Lower leg skin (tissue), 4 donors: ENCODE measurements around the gene ZNF799. TPM values are rescaled to one million over a fixed set of nuclear protein-coding genes. Genes with fewer than 3 reads are reported as not detected.
"Not testable (repeated sequence)": the region's sequence is repeated elsewhere in the genome, so short reads cannot be mapped to it uniquely, and the experiment has no call there.

Source experiments
- DNase-seq, 2 donors: peaks; one replicate each; pipeline ENCODE4 v3.0.0-alpha.2; 2019; ENCODE audit warnings: low spot score in 2 of 2
- H3K4me3 ChIP-seq: fragments of 200-600 bp; sonication (generic); 2 replicates; pipeline ENCODE4 v1.5.1; 2017; ENCODE audit warnings: mild to moderate bottlenecking, low read depth; ENCODE audit not compliant: poor library complexity, severe bottlenecking
- POLR2A ChIP-seq, 2 donors: fragments of 450-650 bp; IDR thresholded peaks; one replicate each; pipeline ENCODE4 v1.6.1; 2016 to 2017; ENCODE audit warnings: antibody characterized with exemption in 2 of 2, mild to moderate bottlenecking in 1 of 2, moderate library complexity in 1 of 2
- WGBS, 2 donors: methylation state at CpG; one replicate each; pipeline ENCODE4 v1.1.5; 2018; 5-methylcytosine and 5-hydroxymethylcytosine counted together
- intact Hi-C: fragments of 100-400 bp; cut with DNase I; formaldehyde crosslinking; loops from one replicate; pipeline ENCODE4 v1.15.0; 2023; ENCODE audit warnings: low total_unique reads
- total RNA-seq, 4 donors: library from RNA; depleted of rRNA; stranded (reverse); fragments of >200 nt; gene quantifications; one replicate each; pipeline ENCODE4 v1.1.0, GENCODE V29; 2016
- TF ChIP-seq, protein P1 (sequence below), 3 donors: fragments of 450-650 bp; IDR thresholded peaks; one replicate each; pipeline ENCODE4 v1.5.1; 2016; ENCODE audit warnings: antibody characterized with exemption in 3 of 3, mild to moderate bottlenecking in 3 of 3, moderate library complexity in 2 of 3

Gene ZNF799
- total RNA-seq, 4 donors from 2014 or later: 3.1 to 5.4 (median 4.3) TPM

DNA sequence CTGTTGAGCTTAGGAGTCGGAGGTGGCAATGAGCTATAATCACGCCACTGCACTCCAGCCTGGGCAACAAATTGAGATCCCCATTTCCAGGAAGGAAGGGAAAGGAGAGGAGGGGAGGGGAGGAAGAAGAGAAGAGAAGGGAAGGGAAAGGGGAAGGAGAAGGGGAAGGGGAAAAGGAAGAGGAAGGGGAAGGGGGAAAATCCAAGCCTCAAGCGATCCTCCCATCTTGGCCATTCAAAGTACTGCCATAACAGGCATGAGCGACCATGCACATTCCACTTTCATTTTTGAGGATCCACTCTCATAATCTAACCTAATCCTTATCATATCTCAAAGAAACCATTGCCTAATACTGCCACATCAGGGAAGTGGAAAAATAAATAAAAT lies 24.8 kb upstream of the ZNF799 start:
- H3K4me3 ChIP-seq: no peak overlapping the region
- WGBS, 2 donors: 94 to 95% methylated on average over 4 of the region's 4 CpGs
- intact Hi-C loops: no loop called here
- TF ChIP-seq POLR2A (IDR thresholded peaks at IDR 0.05): no peak
- TF ChIP-seq, protein P1, sequence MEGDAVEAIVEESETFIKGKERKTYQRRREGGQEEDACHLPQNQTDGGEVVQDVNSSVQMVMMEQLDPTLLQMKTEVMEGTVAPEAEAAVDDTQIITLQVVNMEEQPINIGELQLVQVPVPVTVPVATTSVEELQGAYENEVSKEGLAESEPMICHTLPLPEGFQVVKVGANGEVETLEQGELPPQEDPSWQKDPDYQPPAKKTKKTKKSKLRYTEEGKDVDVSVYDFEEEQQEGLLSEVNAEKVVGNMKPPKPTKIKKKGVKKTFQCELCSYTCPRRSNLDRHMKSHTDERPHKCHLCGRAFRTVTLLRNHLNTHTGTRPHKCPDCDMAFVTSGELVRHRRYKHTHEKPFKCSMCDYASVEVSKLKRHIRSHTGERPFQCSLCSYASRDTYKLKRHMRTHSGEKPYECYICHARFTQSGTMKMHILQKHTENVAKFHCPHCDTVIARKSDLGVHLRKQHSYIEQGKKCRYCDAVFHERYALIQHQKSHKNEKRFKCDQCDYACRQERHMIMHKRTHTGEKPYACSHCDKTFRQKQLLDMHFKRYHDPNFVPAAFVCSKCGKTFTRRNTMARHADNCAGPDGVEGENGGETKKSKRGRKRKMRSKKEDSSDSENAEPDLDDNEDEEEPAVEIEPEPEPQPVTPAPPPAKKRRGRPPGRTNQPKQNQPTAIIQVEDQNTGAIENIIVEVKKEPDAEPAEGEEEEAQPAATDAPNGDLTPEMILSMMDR (IDR thresholded peaks at IDR 0.05): no peak
- DNase-seq: no peak

DNA sequence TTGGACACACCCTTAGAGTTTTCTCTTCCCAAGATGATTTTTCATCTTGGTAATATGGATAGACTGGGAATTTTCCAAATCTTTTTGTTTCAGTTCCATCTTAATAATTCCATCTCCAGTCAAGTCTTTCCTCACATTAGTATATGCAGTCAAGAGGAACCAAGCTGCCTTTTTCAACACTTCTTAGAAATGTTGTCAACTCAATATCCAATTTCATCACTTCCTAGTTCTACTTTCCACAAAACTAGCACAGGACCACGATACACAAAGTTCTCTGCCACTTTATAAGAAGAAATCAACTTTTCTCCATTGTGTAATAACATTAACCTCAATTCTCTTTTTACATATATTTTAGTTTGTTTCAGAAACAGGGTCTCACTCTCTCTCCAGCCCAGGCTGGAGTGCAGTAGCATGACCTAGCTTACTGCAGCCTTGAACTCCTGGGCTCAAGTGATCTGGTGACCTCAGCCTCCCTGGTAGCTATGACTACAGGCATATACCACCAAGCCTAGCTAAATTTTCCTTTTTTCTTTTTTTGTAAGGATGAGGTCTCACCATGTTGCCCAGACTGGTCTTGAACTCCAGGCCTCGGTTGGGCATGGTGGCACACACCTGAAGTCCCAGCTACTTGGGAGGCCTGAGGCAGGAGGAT lies 24.3 kb upstream of the ZNF799 start:
- no peak for TF ChIP-seq POLR2A (IDR thresholded peaks at IDR 0.05)
- TF ChIP-seq, protein P1 (IDR thresholded peaks at IDR 0.05): no peak
- intact Hi-C loops: no loop called here
- no peak overlapping the region for H3K4me3 ChIP-seq
- DNase-seq: no peak
- 98 to 99% methylated on average over 2 of the region's 2 CpGs for WGBS, 2 donors

DNA sequence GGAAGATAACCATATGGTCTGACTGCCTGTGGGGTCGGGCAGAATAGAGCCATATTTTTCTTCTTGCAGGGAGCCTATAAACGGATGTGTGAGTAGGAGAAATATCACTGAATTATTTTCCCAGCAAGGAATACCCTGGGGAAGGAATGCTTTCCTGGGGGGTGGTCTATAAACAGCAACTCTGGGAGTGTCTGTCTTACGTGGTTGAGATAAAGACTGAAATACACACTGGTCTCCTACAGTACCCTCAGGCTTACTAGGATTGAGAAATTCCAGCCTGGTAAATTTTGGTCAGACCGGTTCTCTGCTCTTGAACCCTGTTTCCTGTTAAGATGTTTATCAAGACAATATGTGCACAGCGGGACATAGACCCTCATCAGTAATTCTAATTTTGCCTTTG lies 16.2 kb upstream of the ZNF799 start:
- H3K4me3 ChIP-seq, intact Hi-C loops, DNase-seq: not testable (repeated sequence)
- WGBS, 2 donors: 89 to 90% methylated on average over 5 of the region's 5 CpGs

DNA sequence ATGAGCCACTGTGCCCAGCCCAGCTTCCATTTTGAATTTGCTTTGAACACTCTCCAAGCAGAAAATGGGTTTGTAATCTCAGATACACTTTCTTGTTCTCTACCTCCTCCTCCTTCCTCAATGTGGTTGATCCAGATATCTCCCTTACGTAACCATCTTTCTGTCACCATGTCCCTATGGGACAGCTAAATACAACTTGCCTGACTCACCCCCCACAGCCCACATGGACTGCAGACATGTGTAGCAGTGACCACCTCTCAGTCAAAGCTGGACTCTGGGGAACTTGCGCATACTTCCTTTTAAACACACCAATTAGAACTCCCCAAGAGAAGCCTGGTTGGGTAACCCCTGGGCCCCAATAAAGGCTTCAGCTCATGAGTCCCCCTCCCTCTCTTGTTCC lies 10.8 kb upstream of the ZNF799 start:
- no peak for TF ChIP-seq POLR2A (IDR thresholded peaks at IDR 0.05)
- no peak overlapping the region for H3K4me3 ChIP-seq
- no peak for DNase-seq
- WGBS, 2 donors: 90 to 95% methylated on average over 2 of the region's 2 CpGs
- intact Hi-C loops: no loop called here

DNA sequence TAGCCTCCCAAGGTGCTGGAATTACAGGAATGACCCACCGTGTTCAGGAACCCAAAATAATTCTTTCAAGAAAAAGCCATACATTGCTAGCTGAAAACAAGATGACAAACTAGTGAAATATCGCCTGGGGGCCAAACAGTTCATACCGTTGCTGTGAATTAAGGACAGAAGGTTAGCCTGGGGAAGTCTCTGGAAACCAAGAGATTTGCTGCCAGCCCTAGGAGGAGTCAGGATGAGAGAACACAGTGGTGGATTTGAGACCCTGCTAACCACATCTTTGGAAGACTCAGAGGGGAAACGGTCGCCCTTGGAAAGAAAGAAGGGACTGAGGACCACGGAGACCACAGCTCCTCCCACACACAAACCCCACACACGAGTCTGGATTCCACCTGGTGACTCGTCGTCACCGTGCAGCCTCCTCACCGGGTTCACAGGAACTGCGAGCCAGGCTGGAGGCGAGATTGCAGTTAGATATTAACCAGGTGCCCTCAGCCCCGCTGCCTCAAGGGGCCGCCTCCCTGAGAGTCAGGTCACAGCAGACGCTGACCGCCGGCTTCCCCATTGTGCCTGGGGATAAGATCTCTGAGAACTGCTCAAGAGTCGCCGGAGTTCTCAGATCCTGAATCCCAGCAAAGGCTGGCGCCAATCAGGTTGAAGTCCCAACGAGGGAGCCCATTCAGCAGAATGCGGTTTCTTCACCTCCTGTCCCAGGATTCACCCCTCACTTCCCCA lies 1.0 kb downstream of the ZNF799 start:
- peak; percentile 13 to 84 for DNase-seq
- 3 to 6% methylated on average over 12 to 23 of the region's 23 CpGs for WGBS, 2 donors
- H3K4me3 ChIP-seq: peak overlapping the region; percentile 87

DNA sequence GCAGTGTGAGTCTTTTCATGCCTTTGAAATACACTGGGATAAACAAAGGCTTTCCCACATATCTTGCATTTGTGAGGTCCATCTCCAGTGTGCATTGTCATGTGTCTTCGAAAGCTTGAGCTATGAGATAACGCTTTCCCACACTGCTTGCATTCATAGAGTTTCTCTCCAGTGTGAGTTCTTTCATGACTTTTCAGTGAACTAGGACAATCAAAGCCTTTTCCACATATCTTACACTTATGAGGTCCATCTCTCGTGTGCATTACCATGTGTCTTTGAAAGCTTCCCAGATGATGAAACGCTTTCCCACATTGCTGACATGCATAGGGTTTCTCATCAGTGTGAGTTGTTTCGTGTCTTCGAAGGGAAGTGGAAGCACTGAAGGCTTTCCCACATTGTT lies 9.9 kb downstream of the ZNF799 start:
- 96 to 97% methylated on average over 6 of the region's 6 CpGs for WGBS, 2 donors
- H3K4me3 ChIP-seq, DNase-seq, intact Hi-C loops: not testable (repeated sequence)

More for the DNA sequence above, 1.0 kb downstream of the ZNF799 start:
- intact Hi-C loops: not testable (repeated sequence)

DNA sequence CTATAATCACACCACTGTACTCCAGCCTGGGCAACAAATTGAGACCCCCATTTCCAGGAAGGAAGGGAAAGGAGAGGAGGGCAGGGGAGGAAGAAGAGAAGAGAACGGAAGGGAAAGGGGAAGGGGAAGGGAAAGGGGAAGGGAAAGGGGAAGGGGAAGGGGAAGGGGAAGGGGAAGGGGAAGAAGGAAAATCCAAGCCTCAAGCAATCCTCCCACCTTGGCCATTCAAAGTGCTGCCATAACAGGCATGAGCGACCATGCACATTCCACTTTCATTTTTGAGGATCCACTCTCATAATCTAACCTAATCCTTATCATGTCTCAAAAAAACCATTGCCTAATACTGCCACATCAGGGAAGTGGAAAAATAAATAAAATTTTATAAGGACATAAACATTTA lies 14.7 kb downstream of the ZNF799 start:
- intact Hi-C loops, DNase-seq, H3K4me3 ChIP-seq: not testable (repeated sequence)
- 93 to 100% methylated on average over 2 of the region's 2 CpGs for WGBS, 2 donors

DNA sequence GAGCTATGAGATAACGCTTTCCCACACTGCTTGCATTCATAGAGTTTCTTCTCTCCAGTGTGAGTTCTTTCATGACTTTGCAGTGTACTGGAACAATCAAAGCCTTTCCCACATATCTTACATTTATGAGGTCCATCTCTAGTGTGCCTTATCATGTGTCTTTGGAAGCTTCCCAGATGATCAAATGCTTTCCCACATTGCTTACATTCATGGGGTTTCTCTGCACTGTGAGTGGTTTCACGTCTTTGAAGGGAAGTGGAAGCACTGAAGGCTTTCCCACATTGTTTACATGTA lies 20.7 kb downstream of the ZNF799 start:
- no peak for DNase-seq
- H3K4me3 ChIP-seq: no peak overlapping the region
- TF ChIP-seq, protein P1 (IDR thresholded peaks at IDR 0.05): no peak
- no peak for TF ChIP-seq POLR2A (IDR thresholded peaks at IDR 0.05)
- intact Hi-C loops: no loop called here
- WGBS, 2 donors: 90 to 94% methylated on average over 2 of the region's 2 CpGs
